ELF-1 (cell line): Measurements from ENCODE around the gene GRHL3.

Experiments
- DNase-seq: peaks from one replicate; pipeline ENCODE4 v3.0.0-alpha.2; 2016; ENCODE audit warnings: low read depth, low spot score

The GRHL3 gene

DNA sequence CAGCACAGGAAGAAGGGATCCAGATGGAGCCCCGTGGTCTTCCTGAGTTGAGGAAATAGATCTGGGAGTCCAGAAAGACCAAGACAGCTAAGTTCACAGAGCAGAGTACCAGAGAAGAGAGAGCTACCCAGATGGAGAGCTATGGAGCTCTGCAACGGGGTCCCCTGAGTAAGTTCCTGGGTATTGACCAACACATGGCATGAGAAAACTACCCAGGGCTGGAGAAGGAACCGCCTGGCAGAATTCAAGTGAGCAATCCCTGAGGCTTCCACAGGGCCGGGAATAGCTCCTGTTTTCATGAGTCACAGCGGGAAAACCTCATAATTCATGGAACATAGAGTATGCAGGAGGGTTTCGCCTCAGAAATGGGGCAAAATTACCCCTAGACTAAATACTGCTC lies 74.7 kb downstream of the GRHL3 start:
- no peak for DNase-seq

DNA sequence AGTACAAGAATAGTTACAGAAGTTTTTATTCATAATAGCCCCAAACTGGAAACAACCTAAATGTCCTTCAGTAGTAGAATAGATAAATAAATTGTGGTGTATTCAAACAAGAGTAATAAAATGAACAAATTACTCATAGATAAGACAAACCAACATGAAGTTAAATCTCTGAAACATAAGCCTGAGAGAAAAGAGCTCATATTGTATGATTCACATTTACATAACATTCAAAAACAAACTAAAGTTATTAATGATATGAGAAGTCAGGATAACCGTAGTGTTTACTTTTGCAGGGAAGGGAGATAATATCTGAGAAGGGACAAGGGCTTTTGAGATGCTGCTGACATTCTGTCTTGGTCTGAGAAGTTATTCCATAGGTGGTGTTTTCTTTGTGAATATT lies 80.9 kb downstream of the GRHL3 start:
- no peak for DNase-seq

DNA sequence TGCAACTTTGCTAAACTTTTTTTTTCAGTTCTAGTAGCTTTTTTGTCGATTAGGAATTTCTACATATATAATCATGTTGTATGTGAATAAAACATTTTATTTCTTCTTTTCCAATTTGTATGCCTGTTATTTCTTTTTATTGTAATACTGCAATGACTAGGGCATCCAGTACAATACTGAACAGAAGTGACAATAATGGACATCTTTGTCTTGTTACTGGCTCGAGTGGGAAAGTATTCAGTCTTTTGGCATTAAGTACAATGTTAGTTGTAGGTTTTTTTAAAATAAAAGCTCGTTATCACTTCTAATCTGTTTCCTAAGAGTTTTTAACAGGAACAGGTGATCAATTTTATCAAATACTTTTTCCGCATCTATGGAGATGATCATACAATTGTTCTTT lies 84.6 kb downstream of the GRHL3 start:
- DNase-seq = no peak
